Measurements from ENCODE around the gene DYDC1. TPM values are rescaled to one million over a fixed set of nuclear protein-coding genes. Genes with fewer than 3 reads are reported as not detected.

The DYDC1 gene
- total and polyA plus RNA-seq, 2 experiments from 2014 or later = not detected

- Histone ChIP-seq H3K9me2 (ENCODE audit: insufficient read depth) (no peaks in the 10 kb centered on the region), H3K4me1 (ENCODE audit: insufficient read depth) (peaks cover 8% of the 10 kb centered on the region), H3K79me2 (replicated peaks; ENCODE audit: insufficient read depth) (no peaks in the 10 kb centered on the region), H2AFZ (no peak overlapping the region), H4K20me1 (replicated peaks; ENCODE audit: insufficient read depth) (no peaks in the 10 kb centered on the region), H3K27me3 (ENCODE audit: insufficient read depth) (no peaks in the 10 kb centered on the region), H3F3A (replicated peaks; ENCODE audit: low read depth) (no peaks in the 10 kb centered on the region), H3K4me2 (no peak overlapping the region), H3K36me3 (ENCODE audit: insufficient read depth) (no peaks in the 10 kb centered on the region), H3K27ac (ENCODE audit: low read depth) (no peak overlapping the region), H3K4me3 (no peak overlapping the region)
- H3K4me3 Mint-ChIP-seq = no peak overlapping the region
- no peak overlapping the region for H3K27ac Mint-ChIP-seq
- peaks cover 4% of the 10 kb centered on the region; the same call in 2 of the 3 replicates for H3K4me1 Mint-ChIP-seq
- no peaks in the 10 kb centered on the region; the same call in 2 of the 3 replicates for H3K9me3 Mint-ChIP-seq
- DNase-seq (ENCODE audit: low spot score) = no peak
- H3K36me3 Mint-ChIP-seq (ENCODE audit: low read depth) = no peaks in the 10 kb centered on the region
- no peak for ATAC-seq
- no peaks in the 10 kb centered on the region for H3K27me3 Mint-ChIP-seq (ENCODE audit: insufficient read depth, low read depth, poor library complexity)
- no peak for TF ChIP-seq ETS1 (IDR thresholded peaks at IDR 0.05)
Observed at GRCh38 chr10:80321183-80321582, 35.4 kb downstream of the DYDC1 start.

- Mint-ChIP-seq H3K9me3 (no peaks in the 10 kb centered on the region; the same call in 2 of the 3 replicates), H3K36me3 (ENCODE audit: low read depth) (no peaks in the 10 kb centered on the region), H3K27me3 (ENCODE audit: insufficient read depth, low read depth, poor library complexity) (no peaks in the 10 kb centered on the region), H3K4me3 (no peak overlapping the region), H3K4me1 (peaks cover 4% of the 10 kb centered on the region; the same call in 2 of the 3 replicates), H3K27ac (no peak overlapping the region)
- ATAC-seq = no peak
- Histone ChIP-seq H3K27ac (ENCODE audit: low read depth) (no peak overlapping the region), H2AFZ (no peak overlapping the region), H3K4me1 (ENCODE audit: insufficient read depth) (peaks cover 8% of the 10 kb centered on the region), H3K4me3 (no peak overlapping the region), H3K27me3 (ENCODE audit: insufficient read depth) (no peaks in the 10 kb centered on the region), H3K79me2 (replicated peaks; ENCODE audit: insufficient read depth) (no peaks in the 10 kb centered on the region), H3F3A (replicated peaks; ENCODE audit: low read depth) (no peaks in the 10 kb centered on the region), H3K9me2 (ENCODE audit: insufficient read depth) (no peaks in the 10 kb centered on the region), H4K20me1 (replicated peaks; ENCODE audit: insufficient read depth) (no peaks in the 10 kb centered on the region), H3K4me2 (no peak overlapping the region), H3K36me3 (ENCODE audit: insufficient read depth) (no peaks in the 10 kb centered on the region)
- TF ChIP-seq JUNB (IDR thresholded peaks at IDR 0.05; ENCODE audit: unreplicated experiment) (no peak), ETS1 (IDR thresholded peaks at IDR 0.05) (no peak), ZNF331 (CRISPR knock-in tag; IDR thresholded peaks at IDR 0.05; ENCODE audit: low read depth) (no peak), ZNF114 (CRISPR knock-in tag; IDR thresholded peaks at IDR 0.05) (no peak), REST (IDR thresholded peaks at IDR 0.05; ENCODE audit: unreplicated experiment) (no peak), CREB1 (CRISPR knock-in tag; IDR thresholded peaks at IDR 0.05; ENCODE audit: low read depth) (no peak)
- no peak for DNase-seq (ENCODE audit: low spot score)
Observed at GRCh38 chr10:80320377-80320776, 36.2 kb downstream of the DYDC1 start.

Measured in GM23338 (cell line).